NCI-H1436 (cell line): Measurements from ENCODE around the gene JAM3.
A peak's percentile ranks its signal among the peaks of the same experiment; 100 is the strongest.

ENCODE experiments used
- DNase-seq: peaks from one replicate; lab custom pipeline; 2025; lab: John Stamatoyannopoulos, UW

Gene JAM3

DNA sequence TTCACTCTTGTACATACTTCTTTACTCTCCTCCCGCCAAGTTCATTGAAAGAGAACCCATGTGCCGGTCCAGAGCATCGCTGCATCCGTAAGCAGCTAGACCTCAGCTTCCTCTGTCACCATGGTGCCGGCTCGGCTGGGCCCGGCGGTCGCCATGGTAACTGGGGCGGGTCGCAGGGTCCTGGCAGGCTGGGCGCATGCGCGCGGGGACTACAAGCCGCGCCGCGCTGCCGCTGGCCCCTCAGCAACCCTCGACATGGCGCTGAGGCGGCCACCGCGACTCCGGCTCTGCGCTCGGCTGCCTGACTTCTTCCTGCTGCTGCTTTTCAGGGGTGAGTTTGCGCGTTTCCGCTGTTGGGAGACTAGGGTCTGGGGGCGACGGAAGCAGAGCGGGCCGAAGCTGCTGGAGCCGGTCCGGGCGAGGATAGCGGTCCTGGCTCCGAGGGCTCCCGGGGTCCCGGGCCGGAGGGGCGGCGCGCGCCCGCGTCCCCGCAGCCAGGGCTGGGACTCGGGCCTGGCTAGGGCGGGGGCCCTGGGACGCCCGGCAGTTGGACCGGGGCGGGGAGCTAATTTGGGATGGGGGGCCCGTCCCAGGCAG lies at the start of gene JAM3:
JAM3 (plus strand) TSS at position 244 of the 597 bp plus-strand sequence; CDS start at position 256, 12 bp downstream.
- DNase-seq: peak; percentile 92

DNA sequence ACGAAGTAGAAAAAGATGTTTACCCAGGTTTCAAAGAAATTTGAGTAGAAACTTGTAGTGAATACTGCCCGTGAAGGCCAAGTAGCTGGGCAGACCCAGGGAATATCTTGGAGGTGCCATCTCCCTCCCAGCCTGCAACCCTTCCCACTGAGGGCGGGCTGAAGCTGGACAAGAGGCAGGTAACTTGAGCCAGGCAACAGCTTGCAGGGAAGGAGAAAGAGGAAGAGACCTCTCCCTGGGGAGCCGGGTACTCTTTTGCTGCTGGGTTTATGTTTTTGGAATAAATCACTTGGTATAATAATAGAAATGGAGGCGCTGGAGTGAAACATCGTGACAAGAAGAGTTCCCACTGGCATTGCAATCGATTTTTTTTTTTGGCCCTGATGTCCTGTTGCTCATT lies 49.4 kb upstream of the JAM3 start:
- no peak for DNase-seq

DNA sequence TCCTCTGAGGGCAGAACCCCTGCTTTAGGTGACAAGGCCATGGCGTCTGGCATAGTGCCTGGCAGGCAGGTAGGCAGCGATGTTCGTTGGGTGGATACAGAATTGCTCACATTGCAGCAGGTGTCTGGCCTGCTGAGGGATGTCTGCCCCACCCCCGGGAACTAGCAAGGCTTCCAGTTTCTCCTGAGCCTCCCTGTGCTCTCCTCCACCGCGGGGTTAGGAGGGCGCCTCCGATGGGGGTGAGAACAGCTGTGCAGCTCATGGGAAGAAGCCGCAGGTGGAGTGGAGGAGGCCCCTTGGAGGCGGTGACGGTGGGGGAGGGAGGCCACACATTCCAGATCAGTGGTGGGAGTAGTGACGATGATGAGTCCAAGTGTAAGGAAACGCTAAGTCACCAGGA lies 48.3 kb upstream of the JAM3 start:
- no peak for DNase-seq

DNA sequence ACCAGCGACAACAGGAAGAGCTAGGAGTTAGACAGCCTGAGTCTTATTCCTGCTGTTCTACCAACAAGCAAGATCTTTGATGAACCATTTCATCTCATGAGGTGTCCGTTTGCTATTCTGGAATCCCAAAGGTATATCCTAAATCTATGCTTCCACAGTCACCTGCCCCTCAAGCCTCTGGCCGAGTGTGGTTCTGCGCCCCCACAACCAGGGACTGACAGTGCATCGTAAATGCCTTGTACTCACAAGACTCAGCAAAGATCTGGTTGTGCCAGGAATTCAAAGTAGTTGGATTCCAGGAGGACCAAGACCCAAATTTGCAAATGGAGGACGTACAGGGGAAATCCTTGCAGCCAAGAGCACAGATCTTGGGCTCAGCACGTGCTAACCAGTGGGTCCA lies 47.5 kb upstream of the JAM3 start:
- no peak for DNase-seq

DNA sequence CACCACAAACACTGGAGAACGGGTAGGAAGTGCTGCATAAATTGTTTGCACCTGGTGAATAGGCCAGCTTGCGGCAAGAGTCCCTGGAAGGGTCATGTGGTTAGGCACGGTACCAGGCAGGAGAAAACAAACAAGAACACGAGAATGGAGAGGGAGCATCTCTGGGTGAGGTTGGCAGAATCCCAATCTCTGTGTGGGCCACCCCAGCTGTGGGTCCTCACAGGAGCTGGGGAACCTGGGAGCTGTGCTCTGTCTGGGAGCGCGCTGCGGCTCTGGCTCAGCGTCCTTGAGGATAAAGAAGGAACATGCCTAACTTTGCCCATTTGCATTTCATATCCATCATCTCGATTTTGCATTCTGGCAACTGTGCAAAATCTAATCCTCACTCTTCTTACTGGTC lies 46.1 kb upstream of the JAM3 start:
- no peak for DNase-seq

DNA sequence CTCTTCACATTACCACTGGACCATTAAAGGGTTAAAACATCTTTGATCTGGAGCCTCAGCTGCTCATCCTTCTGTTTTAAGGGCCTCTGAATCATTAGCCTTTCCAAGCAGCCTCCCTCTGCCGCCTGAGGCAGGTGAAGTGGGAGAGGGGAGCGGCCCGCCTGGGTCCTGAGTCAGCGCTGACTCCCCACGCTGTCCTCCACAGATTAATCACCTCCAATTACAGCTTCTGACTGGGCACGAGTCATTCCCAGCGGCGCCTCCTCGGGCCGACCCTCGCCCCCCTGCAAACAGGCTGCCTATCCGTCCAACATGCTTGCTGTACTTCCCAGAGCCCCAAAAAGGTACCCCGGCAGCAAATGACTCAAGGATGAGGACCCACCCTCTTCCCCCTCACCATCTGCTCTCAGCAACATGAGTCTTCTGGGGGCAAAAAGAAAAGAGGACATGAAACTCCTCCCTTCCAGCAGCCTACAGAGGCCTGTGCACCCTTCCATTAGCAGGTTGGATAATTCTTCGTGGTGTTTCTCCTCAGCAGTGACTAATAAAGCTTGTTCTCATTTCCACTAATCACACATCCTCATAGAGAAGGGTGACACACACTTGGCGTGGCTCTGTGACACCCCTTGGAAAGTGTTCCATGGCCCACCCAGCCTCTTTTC lies 44.3 kb upstream of the JAM3 start:
- no peak for DNase-seq

DNA sequence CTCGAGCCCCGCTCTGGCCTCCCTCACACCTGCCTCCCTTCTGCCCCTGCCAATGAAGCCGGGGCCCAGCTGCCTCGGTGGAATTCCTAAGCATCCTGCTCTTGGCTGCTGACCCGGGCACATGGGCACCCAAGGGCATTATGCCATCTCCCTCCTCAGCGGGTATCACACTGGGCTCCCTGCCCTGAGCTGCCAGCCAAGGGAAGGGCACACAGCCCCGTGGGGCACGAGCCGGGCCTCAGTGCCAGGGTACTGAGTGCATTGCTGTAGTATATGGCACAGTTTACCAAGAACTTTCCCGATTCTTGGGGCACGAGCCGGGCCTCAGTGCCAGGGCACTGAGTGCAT lies 43.8 kb upstream of the JAM3 start:
- DNase-seq: no peak

DNA sequence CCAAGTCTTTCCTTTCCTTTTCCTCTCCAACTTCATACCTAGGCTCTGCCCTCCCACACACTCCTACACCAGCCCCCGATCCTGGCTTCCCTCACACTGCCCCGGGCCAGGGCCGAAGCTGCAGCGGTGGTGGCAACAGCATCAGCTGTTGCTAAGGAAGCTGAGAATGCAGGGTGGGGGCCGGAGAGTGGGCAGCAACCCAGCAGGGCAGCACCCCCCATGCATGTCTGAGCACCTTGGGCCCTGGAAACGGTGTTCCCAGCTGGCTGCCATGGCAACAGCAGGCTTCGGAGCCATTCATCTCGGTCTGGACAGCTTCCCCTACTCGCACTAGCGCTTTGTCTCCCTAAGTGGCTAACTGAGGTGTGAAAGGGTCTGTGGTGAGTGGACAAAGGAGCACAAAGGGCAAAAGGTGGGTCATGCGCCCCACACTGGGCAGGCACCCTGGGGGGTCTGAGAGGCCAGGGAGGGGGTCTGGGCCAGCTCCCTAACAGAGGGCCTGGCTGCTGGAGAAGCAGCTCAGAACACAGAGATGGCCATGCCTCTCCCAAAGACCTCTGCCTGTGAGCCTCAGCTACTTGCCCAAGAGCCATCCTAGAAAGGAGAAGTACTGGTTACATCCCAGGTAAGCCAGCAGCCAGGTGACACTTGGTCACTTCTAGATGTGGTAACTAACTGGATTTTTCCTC lies 42.1 kb upstream of the JAM3 start:
- no peak for DNase-seq

DNA sequence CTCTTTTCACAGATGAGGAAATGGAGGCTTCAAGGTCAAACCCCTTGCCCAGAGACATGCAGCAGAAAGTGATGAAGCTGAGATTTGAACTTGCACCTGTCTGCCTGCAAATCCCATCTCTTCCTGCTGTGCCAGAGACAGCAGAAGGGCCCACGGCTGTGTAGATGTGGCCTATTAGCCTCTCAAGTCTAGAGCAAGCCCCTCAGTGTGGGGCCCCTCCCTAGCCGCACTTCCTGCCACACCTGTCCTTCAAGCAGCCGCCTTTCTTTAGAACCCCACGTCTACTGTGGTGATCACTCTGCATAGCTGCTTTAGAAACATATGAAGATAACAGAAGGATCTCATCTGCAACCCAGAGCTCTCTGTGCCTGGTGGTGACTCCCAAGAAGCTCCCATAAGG lies 41.2 kb upstream of the JAM3 start:
- DNase-seq: no peak

DNA sequence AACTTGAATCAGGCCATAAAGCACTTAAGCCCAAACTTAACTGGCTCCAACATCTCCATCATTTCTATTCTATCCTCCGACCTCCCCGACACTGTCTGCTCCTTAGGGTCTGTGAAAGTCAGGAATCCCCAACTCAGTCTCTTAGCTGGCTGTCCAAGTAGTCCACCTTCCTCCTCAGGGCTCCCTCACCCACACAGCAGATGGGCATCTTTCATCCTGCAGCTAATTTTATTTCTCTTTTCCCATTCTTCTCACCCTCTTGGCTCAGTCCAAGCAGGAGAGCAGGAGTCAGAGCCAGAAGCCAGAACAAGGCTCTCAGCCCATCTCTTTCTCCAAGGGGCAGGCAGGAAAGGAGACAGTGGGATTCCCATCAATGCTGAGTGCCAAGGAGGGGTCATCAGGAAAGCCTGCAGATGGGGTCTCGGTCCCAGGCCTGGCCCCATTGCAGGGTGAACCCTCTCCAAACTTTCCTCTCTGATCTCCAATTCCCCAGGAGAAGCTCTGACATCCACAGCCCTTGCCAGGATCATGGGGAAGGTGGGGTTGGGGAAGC lies 40.4 kb upstream of the JAM3 start:
- DNase-seq: no peak

DNA sequence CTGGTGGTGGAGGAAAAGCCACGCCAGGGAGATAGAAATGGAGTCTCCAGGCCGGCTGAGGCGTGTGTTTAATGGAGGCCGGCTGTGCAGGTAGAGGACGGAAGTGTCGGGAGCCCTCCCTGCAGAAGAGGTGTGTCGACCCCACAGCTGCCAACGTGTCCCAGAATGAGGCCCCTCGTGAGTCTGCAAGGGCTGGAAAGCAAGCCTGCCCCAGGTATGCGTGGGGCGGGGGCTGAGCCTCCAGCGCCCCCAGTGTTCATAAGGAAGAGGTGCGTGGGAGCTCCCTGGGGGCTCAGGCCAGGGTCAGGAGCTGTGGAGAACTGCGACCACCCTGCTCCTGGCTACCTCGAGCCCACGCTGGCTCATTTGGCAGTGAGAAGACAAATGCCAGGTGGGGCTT lies 38.0 kb upstream of the JAM3 start:
- DNase-seq: no peak

DNA sequence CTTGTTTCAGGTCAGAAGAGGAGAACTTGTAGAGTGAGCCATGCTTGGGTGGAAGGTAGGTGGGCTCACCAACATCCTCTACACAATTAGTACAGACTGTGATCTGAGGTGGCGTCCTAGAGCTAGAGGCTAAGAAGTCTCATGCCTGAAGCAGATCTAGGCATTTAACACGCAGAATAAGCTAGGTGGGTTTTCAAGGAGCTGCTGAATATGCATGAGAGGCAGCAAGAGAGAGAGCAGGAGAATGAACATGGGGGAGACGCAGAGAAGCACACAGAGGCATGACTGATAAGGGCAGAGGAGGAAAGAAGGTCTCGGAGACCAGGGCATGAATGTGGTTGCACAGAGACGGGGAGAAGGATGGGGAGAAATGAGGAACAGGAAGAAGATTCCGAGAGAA lies 36.8 kb upstream of the JAM3 start:
- no peak for DNase-seq

DNA sequence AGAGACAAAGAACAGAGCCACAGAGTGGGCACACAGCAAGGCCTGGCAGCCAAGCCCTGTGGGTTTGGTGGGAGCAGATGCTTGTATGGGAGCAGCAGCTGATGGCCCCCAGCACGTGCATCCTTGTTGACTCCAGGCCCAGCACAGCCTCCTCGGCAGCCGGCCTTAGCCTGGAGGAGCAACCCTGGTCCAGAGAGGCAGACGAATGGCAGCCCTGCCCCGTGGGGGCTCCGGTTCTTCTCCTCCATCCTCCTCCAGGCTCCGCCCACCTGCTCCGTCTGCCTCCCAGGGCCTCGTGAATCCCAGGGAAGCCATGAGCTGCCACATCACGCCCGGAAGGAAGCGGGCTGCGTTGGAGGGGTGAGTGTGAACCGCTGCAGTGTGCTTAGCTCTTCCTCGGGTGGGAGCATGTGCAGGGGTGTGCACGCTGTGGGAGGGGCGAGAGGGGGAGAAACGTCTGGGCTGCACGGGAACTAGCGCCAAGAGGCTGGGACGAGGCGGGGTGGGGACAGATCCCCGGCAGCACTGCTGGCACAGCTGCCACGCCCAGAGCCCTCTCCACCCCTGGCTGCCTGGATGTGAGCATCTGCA lies 36.3 kb upstream of the JAM3 start:
- DNase-seq: no peak

DNA sequence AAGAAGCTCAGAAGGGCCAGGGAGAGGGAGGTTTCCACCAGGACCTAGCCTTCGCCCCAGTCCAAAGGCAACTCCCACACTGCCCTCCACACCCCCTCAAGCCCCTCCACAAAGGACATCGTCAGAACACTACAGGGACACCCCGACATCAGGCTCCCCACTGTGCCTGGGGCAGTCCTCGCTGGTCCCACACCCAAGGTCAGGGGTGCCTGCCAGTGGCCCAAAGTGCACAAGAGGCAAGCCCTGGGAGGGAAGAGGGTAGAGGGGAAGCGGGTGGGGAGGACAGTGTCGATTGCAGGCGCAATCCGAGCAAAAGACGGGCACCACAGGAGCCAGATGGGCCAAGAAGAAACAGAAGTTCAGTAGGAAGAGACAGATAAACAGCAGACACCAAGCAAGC lies 35.6 kb upstream of the JAM3 start:
- DNase-seq: no peak

DNA sequence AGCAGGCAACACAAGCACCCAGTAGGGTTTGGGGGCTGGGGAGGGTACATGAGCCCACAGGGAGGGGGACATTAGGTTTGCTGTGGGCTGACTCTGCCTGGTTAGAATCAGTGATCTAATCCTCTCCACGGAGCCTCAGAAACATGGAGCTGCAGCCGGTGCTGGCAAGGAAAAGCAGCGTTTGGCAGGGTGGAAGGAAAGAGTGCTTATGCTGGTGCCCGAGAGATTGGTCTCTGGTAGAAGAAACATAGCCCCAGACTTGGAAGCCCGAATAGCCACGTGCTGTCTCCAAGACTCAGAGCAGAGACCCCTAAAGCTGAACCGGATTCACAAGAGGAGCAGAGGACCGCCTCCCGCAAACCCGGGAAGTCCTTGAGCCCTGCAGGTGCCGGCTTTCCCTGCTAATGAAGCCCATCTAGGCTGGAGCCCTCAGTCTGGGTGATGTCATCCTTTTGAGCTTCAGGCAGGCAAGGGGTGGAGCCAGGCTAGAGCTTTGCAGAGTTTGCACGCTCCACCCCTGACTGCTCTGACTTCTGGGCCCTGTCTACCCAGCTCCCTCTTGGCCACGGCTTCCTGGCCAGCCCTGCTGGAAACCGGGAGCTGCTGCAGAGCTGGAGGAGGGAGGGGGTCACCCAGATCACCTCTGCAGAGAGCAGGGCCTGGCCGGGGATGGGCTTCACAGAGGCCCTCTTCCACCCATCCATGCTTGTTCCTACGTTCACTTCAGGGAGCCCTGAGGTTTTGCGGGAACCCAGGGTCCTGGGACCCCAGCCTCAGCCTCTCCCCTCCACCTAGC lies 35.0 kb upstream of the JAM3 start:
- DNase-seq: peak; percentile 92

DNA sequence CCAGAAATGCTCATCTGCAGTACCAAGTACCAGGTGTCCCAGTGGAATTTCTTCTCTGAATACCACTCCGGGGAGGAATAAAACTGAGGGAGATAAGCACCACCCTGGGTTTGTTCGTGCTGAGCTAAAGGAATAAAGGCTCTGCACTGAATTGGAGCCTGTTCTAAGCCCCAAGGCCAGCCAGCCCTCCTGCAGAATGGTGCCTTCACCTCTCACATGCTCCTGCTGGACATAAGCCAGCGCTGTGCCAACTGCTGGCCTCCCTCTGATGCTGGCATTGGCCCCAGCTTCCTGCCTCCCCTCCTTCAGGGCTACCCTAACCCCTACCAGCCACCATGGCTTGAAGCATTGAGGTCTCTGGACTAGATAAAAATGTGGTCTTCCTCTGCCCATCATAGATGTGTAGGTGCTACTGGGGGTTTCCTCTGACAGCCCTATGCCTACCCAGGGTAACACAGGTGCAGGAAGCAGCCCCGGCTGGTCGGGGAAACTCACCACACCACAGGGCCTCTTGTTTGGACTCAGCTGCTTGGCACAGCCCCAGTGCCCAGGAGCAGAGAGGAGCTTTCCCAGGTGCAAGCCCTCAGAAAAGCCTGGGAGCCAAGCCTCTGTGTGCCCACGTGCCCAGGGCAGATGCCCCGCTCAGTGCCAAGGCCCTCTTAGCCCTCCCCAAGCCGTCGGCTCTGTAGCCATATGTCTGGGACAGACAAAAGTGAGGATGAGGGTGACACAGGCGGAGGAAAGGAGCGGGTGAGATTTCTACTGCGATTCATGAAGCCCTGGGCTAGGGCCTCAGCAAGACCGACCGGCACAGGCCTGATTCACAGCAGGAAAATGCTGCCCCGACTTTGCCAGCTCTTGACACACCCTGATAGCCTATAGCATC lies 34.1 kb upstream of the JAM3 start:
- DNase-seq: no peak

DNA sequence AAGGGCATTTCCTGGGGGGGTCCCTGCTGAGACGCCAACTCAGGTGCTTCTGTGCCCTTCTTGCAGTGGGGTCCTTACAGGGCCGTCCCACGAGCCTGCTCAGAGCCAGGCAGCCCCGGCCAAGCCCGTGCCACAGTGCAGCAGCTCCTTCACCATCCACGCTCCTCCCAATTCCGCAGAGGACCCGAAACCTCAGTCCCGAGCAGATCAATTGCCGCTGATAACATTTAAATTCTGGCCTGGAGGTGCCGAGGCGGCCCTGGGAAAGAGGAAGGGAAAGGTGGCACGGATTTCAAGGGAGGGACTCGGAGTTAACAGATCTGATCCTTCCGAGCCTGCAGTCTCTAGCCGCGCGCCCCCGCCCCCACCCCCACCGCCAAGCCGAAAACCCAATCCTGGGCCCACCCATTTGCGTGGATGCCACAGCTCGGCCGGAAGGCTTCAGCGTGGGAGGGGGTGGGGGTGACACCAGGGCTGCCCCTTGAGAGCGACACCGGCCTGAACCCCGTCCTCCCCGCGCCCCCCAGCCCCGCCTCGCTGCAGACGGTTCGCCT lies 32.3 kb upstream of the JAM3 start:
- no peak for DNase-seq

DNA sequence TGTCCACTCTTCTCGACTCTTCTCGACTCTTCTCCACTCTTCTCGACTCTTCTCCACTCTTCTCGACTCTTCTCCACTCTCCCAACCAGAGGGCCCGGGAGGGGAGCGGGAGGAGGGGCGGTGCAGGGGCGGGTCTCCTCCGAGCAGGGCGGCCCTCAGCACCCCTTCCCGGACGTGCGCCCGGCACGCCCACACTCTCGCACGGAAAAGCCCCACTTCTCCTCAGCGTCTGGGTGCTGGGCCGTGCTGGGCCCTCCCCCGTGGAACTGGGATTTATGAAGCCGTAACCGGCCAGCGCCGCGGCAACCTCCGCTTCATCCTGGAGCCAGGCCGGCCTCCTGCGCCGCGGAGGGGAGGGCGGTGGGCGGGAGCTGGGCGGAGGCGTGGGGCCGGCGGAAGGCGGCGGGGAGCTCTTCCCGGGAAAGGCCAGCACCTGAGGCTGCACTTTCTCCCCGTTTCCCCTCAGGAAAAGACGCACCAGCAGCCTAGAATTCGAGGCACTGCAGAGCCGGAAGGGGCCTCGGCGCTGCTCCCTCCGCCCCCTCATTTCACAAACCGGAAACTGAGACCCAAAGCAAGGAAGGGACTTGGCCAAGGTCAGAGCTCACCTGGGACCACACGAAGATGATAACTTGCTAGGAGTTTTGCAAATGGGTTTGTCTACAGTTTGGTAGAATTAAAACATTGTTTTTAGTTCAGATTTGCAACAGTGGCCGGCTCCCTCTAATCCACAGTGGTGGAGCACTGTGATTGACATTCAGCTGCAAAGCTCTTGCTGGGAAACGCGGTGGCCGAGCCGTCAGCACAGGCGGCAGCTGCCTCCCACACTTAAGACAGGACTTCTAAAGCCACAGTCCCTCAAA lies 31.6 kb upstream of the JAM3 start:
- no peak for DNase-seq

DNA sequence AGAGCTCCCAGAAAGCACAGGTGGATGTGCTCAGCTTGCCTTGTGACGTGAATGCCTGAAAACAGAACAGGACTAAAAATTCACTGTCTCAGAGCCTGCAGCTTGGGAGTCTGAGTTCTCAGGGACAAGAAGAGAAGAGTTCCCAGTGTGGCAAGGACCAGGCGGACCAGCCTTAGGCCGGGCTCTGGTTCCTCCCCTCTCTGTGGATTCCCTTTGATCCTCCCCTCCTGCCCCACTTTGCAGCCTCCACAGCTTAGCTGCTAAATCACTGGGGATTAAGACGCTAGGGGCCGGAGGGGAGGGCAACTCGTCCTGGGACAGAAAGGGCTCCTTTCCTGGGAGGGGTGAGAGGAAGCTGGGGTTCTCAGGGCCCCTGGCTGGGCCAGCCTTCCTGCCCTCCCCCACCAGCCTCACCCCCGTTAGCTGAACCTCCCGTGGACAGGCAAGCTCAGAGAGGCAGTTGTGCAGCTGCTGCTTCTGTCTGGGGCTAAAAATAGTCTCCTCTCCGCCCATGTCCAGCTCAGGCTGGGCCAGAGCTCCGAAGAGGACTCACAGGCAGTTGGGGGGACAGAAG lies 29.9 kb upstream of the JAM3 start:
- DNase-seq: no peak
